ENCODE measurements around the gene MTCL1.

- no peak for TF ChIP-seq REST (IDR thresholded peaks at IDR 0.05)
- no peak for TF ChIP-seq CTCF (IDR thresholded peaks at IDR 0.05; ENCODE audit: low read depth, low read length, missing input control)
- TF ChIP-seq HNF4A (conservative IDR thresholded peaks at IDR 0.05): no peak
- no peak for TF ChIP-seq EGR1 (IDR thresholded peaks at IDR 0.05; ENCODE audit: low read depth in 2 of 2)
- TF ChIP-seq GABPA (IDR thresholded peaks at IDR 0.05 in 1 of 2, conservative IDR thresholded peaks at IDR 0.05 in 1 of 2): no peak
These were observed 35.8 kb upstream of the MTCL1 start for GRCh38 chr18:8669571-8669970.
